H1 (cell line): ENCODE data around the gene CSHL1. TPM values are rescaled to one million over a fixed set of nuclear protein-coding genes. Genes with fewer than 3 reads are reported as not detected.

Experiments used
- CTCF ChIA-PET: fragments of 300-600 bp; sonication (Branson Sonifier 250); formaldehyde crosslinking; loops from one replicate; lab custom pipeline; 2021; ENCODE audit not compliant: partially characterized antibody; lab: Charles Lee
- POLR2A ChIA-PET: fragments of 300-600 bp; sonication (Branson Sonifier 250); formaldehyde crosslinking; loops from one replicate; lab custom pipeline; 2021; ENCODE audit warnings: inconsistent platforms; ENCODE audit not compliant: partially characterized antibody; lab: Charles Lee
- DNase-seq, 2 experiments: peaks; one replicate each; pipeline versions ENCODE4 v3.0.0 to v3.0.0-alpha.2; 2010 to 2022; ENCODE audit warnings: low spot score in 2 of 2, low read depth in 1 of 2, mixed read lengths in 1 of 2
- FAIRE-seq: peaks from 2 replicates; lab custom pipeline; 2011; peaks lifted over from hg19 to GRCh38; lab: Jason Lieb, UNC
- H2AFZ ChIP-seq: 2 replicates; pipeline ENCODE4 v1.8.1; 2012; ENCODE audit warnings: low read length, inconsistent platforms
- H2AK5ac ChIP-seq: 2 replicates; pipeline ENCODE4 v1.6.1; 2013; ENCODE audit warnings: low read depth, low read length
- H2BK120ac ChIP-seq: replicated peaks from 2 replicates; pipeline ENCODE3; 2013; ENCODE audit warnings: low read depth, low read length, inconsistent platforms
- H2BK12ac ChIP-seq: 2 replicates; pipeline ENCODE4 v1.6.1; 2013; ENCODE audit warnings: low read depth, low read length
- H2BK15ac ChIP-seq: 2 replicates; pipeline ENCODE4 v1.6.1; 2013; ENCODE audit warnings: low read length
- H2BK20ac ChIP-seq: 2 replicates; pipeline ENCODE4 v1.6.1; 2013; ENCODE audit warnings: low read length
- H2BK5ac ChIP-seq: 2 replicates; pipeline ENCODE4 v1.6.1; 2013; ENCODE audit warnings: low read depth, low read length
- H3K14ac ChIP-seq: 2 replicates; pipeline ENCODE4 v1.6.1; 2013; ENCODE audit warnings: inconsistent platforms; ENCODE audit not compliant: insufficient read length
- H3K18ac ChIP-seq: 2 replicates; pipeline ENCODE4 v1.6.1; 2013; ENCODE audit warnings: low read length; ENCODE audit errors: extremely low read depth
- H3K23ac ChIP-seq: 2 replicates; pipeline ENCODE4 v1.6.1; 2013; ENCODE audit warnings: inconsistent platforms; ENCODE audit not compliant: insufficient read length
- H3K23me2 ChIP-seq: 2 replicates; pipeline ENCODE4 v1.6.1; 2013; ENCODE audit warnings: low read depth, low read length
- H3K27ac ChIP-seq: 2 replicates; pipeline ENCODE4 v1.6.1; 2011; ENCODE audit warnings: low read depth, low read length, inconsistent platforms
- H3K27me3 ChIP-seq, 4 experiments: replicated peaks in 1 of 4; 1 replicate in 1 of 4; 2 replicates in 3 of 4; pipeline versions ENCODE4 v1.6.1 to v1.8.1; 2011 to 2013; ENCODE audit warnings: low read length in 3 of 4, mild to moderate bottlenecking in 3 of 4, inconsistent platforms in 2 of 4, mixed read lengths in 2 of 4, moderate library complexity in 1 of 4; ENCODE audit not compliant: control insufficient read depth in 3 of 4, insufficient read depth in 3 of 4; ENCODE audit errors: extremely low read depth in 1 of 4
- H3K36me3 ChIP-seq, 4 experiments: 2 replicates each; pipeline versions ENCODE4 v1.6.1 to v1.8.1; 2011 to 2013; ENCODE audit warnings: mild to moderate bottlenecking in 4 of 4, low read length in 3 of 4, moderate library complexity in 2 of 4, control low read depth in 1 of 4, inconsistent platforms in 1 of 4; ENCODE audit not compliant: insufficient read depth in 4 of 4, control insufficient read depth in 2 of 4
- H3K4ac ChIP-seq: replicated peaks from 2 replicates; pipeline ENCODE3; 2013; ENCODE audit warnings: low read length, low read depth, mixed read lengths, inconsistent platforms; ENCODE audit not compliant: insufficient read length
- H3K4me1 ChIP-seq, 4 experiments: replicated peaks in 1 of 4; 1 replicate in 1 of 4; 2 replicates in 3 of 4; pipeline versions ENCODE4 v1.6.1 to v1.8.1; 2011 to 2013; ENCODE audit warnings: low read length in 3 of 4, inconsistent platforms in 2 of 4, mixed read lengths in 1 of 4; ENCODE audit not compliant: insufficient read depth in 4 of 4, control insufficient read depth in 3 of 4
- H3K4me2 ChIP-seq, 2 experiments: 2 replicates each; pipeline versions ENCODE4 v1.6.1 to v1.8.1; 2011 to 2013; ENCODE audit warnings: low read depth in 2 of 2, low read length in 2 of 2, control low read depth in 1 of 2, inconsistent platforms in 1 of 2, mild to moderate bottlenecking in 1 of 2; ENCODE audit not compliant: insufficient read depth in 1 of 2
- H3K4me3 ChIP-seq, 4 experiments: fragments of 200-600, 300-600 bp in 1 of 4; sonication (generic), shearing (Covaris generic), sonication (Bioruptor Twin) in 1 of 4; 2 replicates each; pipeline versions ENCODE4 v1.5.1 to v1.8.1; 2011 to 2016; ENCODE audit warnings: low read length in 4 of 4, low read depth in 3 of 4, control low read depth in 2 of 4, inconsistent platforms in 2 of 4, mild to moderate bottlenecking in 2 of 4, mixed read lengths in 1 of 4, moderate library complexity in 1 of 4; ENCODE audit not compliant: insufficient read depth in 2 of 4; ENCODE audit errors: extremely low read depth in 1 of 4
- H3K56ac ChIP-seq: replicated peaks from 2 replicates; pipeline ENCODE3; 2013; ENCODE audit warnings: low read depth, mild to moderate bottlenecking, mixed read lengths, low read length, inconsistent platforms; ENCODE audit not compliant: insufficient read length
- H3K79me1 ChIP-seq: 2 replicates; pipeline ENCODE4 v1.6.1; 2013; ENCODE audit warnings: low read depth, low read length, control low read depth
- H3K79me2 ChIP-seq, 2 experiments: 2 replicates each; pipeline versions ENCODE4 v1.6.1 to v1.8.1; 2012 to 2013; ENCODE audit warnings: low read length in 2 of 2, mild to moderate bottlenecking in 2 of 2, inconsistent platforms in 1 of 2; ENCODE audit not compliant: insufficient read depth in 2 of 2, control insufficient read depth in 1 of 2
- H3K9ac ChIP-seq, 4 experiments: replicated peaks in 1 of 4; 1 replicate in 1 of 4; 2 replicates in 3 of 4; pipeline versions ENCODE4 v1.6.1 to v1.8.1; 2011 to 2013; ENCODE audit warnings: low read depth in 3 of 4, low read length in 3 of 4, control low read depth in 2 of 4, mild to moderate bottlenecking in 2 of 4, moderate library complexity in 2 of 4, inconsistent platforms in 1 of 4; ENCODE audit errors: extremely low read depth in 1 of 4
- H3K9me3 ChIP-seq, 2 experiments: 2 replicates each; pipeline versions ENCODE4 v1.6.1 to v1.8.1; 2012 to 2013; ENCODE audit warnings: mild to moderate bottlenecking in 2 of 2, moderate library complexity in 2 of 2, control low read depth in 1 of 2, inconsistent platforms in 1 of 2, low read depth in 1 of 2, low read length in 1 of 2, mixed read lengths in 1 of 2; ENCODE audit not compliant: insufficient read depth in 2 of 2
- H4K20me1 ChIP-seq, 2 experiments: replicated peaks in 1 of 2; 2 replicates each; pipeline versions ENCODE3 to v1.8.1; 2011 to 2013; ENCODE audit warnings: inconsistent platforms in 2 of 2, low read length in 2 of 2, mild to moderate bottlenecking in 1 of 2; ENCODE audit not compliant: insufficient read depth in 2 of 2, control insufficient read depth in 1 of 2
- H4K5ac ChIP-seq: 2 replicates; pipeline ENCODE4 v1.6.1; 2013; ENCODE audit warnings: low read length, low read depth, mixed read lengths, inconsistent platforms; ENCODE audit not compliant: insufficient read length
- H4K8ac ChIP-seq: 2 replicates; pipeline ENCODE4 v1.8.0; 2013; ENCODE audit warnings: mild to moderate bottlenecking, moderate library complexity, low read length, inconsistent platforms; ENCODE audit not compliant: insufficient read depth; ENCODE audit errors: extremely low read depth
- H4K91ac ChIP-seq: replicated peaks from 2 replicates; pipeline ENCODE3; 2013; ENCODE audit warnings: low read length, mixed read lengths, inconsistent platforms; ENCODE audit not compliant: insufficient read length
- ATF3 ChIP-seq: IDR thresholded peaks from 2 replicates; pipeline ENCODE4 v1.6.1; 2011; ENCODE audit warnings: low read depth, mild to moderate bottlenecking, low read length; ENCODE audit not compliant: insufficient read depth
- CTCF ChIP-seq, 3 experiments: IDR thresholded peaks; 1 replicate in 2 of 3; 2 replicates in 1 of 3; pipeline versions ENCODE4 v1.5.1 to v1.6.1; 2011; ENCODE audit warnings: low read length in 3 of 3, mild to moderate bottlenecking in 3 of 3, inconsistent platforms in 2 of 3, low read depth in 1 of 3, moderate library complexity in 1 of 3; ENCODE audit not compliant: insufficient read depth in 1 of 3; ENCODE audit errors: control extremely low read depth in 1 of 3
- KDM4A ChIP-seq: IDR thresholded peaks from one replicate; pipeline ENCODE4 v1.7.1; 2012; ENCODE audit warnings: low read depth, mild to moderate bottlenecking, moderate library complexity, low read length, inconsistent platforms; ENCODE audit not compliant: severe bottlenecking
- SP2 ChIP-seq: IDR thresholded peaks from 2 replicates; pipeline ENCODE4 v1.6.1; 2012; ENCODE audit warnings: mild to moderate bottlenecking, low read length, inconsistent platforms
- WGBS, 2 experiments: shearing (Covaris generic) in 1 of 2; methylation state at CpG; one replicate each; pipeline versions ENCODE4 v1.1.6 to v1.1.7; 2013 to 2015; ENCODE audit warnings: low lambda C conversion rate in 2 of 2, mixed read lengths in 2 of 2, inconsistent platforms in 1 of 2, low coverage in 1 of 2, missing lambda C conversion rate in 1 of 2; ENCODE audit not compliant: insufficient replicate concordance in 2 of 2, insufficient coverage in 1 of 2, insufficient read length in 1 of 2; ENCODE audit errors: extremely low coverage in 1 of 2, missing lambda C conversion rate in 1 of 2; 5-methylcytosine and 5-hydroxymethylcytosine counted together
- polyA plus RNA-seq, 7 experiments: library from polyadenylated mRNA; depleted of rRNA in 3 of 7; stranded (reverse) in 5 of 7; unstranded in 2 of 7; fragments of >200 nt in 5 of 7; fragments of 200-250 nt in 2 of 7; gene quantifications; 1 replicate in 5 of 7; 2 replicates in 1 of 7; 4 replicates in 1 of 7; pipeline versions ENCODE4 v1.2.1 to v1.2.3, GENCODE V29; 2011 to 2013; ENCODE audit warnings: missing spikeins in 2 of 7, mixed read lengths in 2 of 7
- total RNA-seq: library from RNA; stranded (reverse); fragmentation: NEBNext Ultra II Directional; extraction: Animal tissue kit (Norgen Biotek cat#: 25700); gene quantifications from 2 replicates; pipeline ENCODE4 v1.2.1, GENCODE V29; 2021

Gene CSHL1
- total and polyA plus RNA-seq, 2 of the 8 experiments (the other 6 are each of a cell fraction or from before 2014, with no cell fraction given): not detected

GRCh38 chr17:63937319-63937718, 26.3 kb upstream of the CSHL1 start:
- no peak overlapping the region for H2BK15ac ChIP-seq
- no peak overlapping the region for H3K56ac ChIP-seq
- no peak overlapping the region for H3K14ac ChIP-seq
- no peak overlapping the region for H2AFZ ChIP-seq
- peaks cover 0 to 15% (median 1%) of the 10 kb centered on the region in 4 experiments; a peak in 4 of 8 replicates for H3K36me3 ChIP-seq
- no peaks in the 10 kb centered on the region for H3K79me2 ChIP-seq
- no peak overlapping the region for H2AK5ac ChIP-seq
- no peak overlapping the region for H3K18ac ChIP-seq
- H2BK12ac ChIP-seq: no peak overlapping the region
- 76% methylated on average over 6 of the region's 6 CpGs; no CpG with 5 or more reads in 1 of the 2 experiments for WGBS, 2 experiments
- no peak for DNase-seq
- H4K8ac ChIP-seq: no peak overlapping the region
- FAIRE-seq: no peak
- no peak for TF ChIP-seq ATF3
- no peak for TF ChIP-seq SP2
- peak in 1 of 3 experiments; percentile 14; a peak in 1 of 4 replicates for TF ChIP-seq CTCF (IDR thresholded peaks at IDR 0.05; ENCODE audit: control extremely low read depth in 1 of 3, insufficient read depth in 1 of 3, low read depth in 1 of 3, low read length in 3 of 3)
- no peak for TF ChIP-seq KDM4A
- no peak overlapping the region for H3K4ac ChIP-seq
- ChIA-PET CTCF (interaction anchor here (0.6 to 11.4 kb wide), 10 partner anchors 9 to 260 kb away, joined by 3 to 164 read pairs (median 4); partner anchors contain the start of gene GH1), POLR2A (interaction anchor here (0.6 to 1.3 kb wide), 3 partner anchors 9 to 91 kb away, joined by 3 to 9 read pairs (median 6); partner anchors contain the start of gene GH1)
- H2BK20ac ChIP-seq: no peak overlapping the region
- H4K91ac ChIP-seq: no peak overlapping the region
- H3K79me1 ChIP-seq: no peaks in the 10 kb centered on the region
- no peak overlapping the region for H3K4me3 ChIP-seq
- no peak overlapping the region for H3K23ac ChIP-seq
- H3K4me1 ChIP-seq: peaks cover 0 to 2% (median under 1%) of the 10 kb centered on the region in 4 experiments; a peak in 2 of 7 replicates
- no peak overlapping the region for H2BK5ac ChIP-seq
- no peak overlapping the region for H4K5ac ChIP-seq
- H3K9me3 ChIP-seq: no peaks in the 10 kb centered on the region
- H3K4me2 ChIP-seq: no peak overlapping the region
- no peaks in the 10 kb centered on the region for H3K27me3 ChIP-seq
- H3K27ac ChIP-seq: no peak overlapping the region
- H3K9ac ChIP-seq: no peak overlapping the region
- peaks cover 0 to 3% of the 10 kb centered on the region in 2 experiments for H4K20me1 ChIP-seq
- no peak overlapping the region for H2BK120ac ChIP-seq
- H3K23me2 ChIP-seq: no peaks in the 10 kb centered on the region
